Heart left ventricle (tissue), 16 donors: Measurements from ENCODE around the gene CUL5. TPM values are rescaled to one million over a fixed set of nuclear protein-coding genes. Genes with fewer than 3 reads are reported as not detected.

Source experiments
- ATAC-seq, 4 donors: fragments of 200-7000 bp; cut with Tn5 transposase; one replicate each; pipeline ENCODE4 v1.9.1; 2020 to 2022; ENCODE audit warnings: moderate library complexity in 4 of 4, mild to moderate bottlenecking in 3 of 4, moderate number of reproducible peaks in 1 of 4
- DNase-seq, 5 donors: peaks; one replicate each; pipeline ENCODE4 v3.0.0-alpha.2; 2020
- H3K27ac ChIP-seq, 12 donors: fragments of 200-600 bp; sonication (generic) in 4 of 12; one replicate each; pipeline versions ENCODE4 v1.5.0 to v1.8.0; 2016 to 2022; ENCODE audit warnings: mild to moderate bottlenecking in 2 of 12
- H3K27me3 ChIP-seq, 9 donors: fragments of 200-600 bp; sonication (generic) in 2 of 9; one replicate each; pipeline versions ENCODE4 v1.5.1 to v1.8.0; 2016 to 2022; ENCODE audit warnings: mild to moderate bottlenecking in 3 of 9
- H3K36me3 ChIP-seq, 9 donors: fragments of 200-600 bp; sonication (generic) in 2 of 9; one replicate each; pipeline versions ENCODE4 v1.5.0 to v1.8.0; 2018 to 2022; ENCODE audit warnings: mild to moderate bottlenecking in 2 of 9
- H3K4me1 ChIP-seq, 12 donors: fragments of 200-600 bp; sonication (generic) in 4 of 12; one replicate each; pipeline versions ENCODE4 v1.5.0 to v1.8.0; 2016 to 2022; ENCODE audit warnings: mild to moderate bottlenecking in 3 of 12
- H3K4me3 ChIP-seq, 12 donors: fragments of 200-600 bp; sonication (generic) in 4 of 12; one replicate each; pipeline versions ENCODE4 v1.5.0 to v1.8.0; 2017 to 2022; ENCODE audit warnings: mild to moderate bottlenecking in 9 of 12, moderate library complexity in 4 of 12
- H3K9me3 ChIP-seq, 12 donors: fragments of 200-600 bp; sonication (generic) in 4 of 12; one replicate each; pipeline versions ENCODE4 v1.5.0 to v1.8.0; 2016 to 2022; ENCODE audit warnings: mild to moderate bottlenecking in 1 of 12
- POLR2A ChIP-seq, 2 donors: fragments of 450-650 bp; IDR thresholded peaks; one replicate each; pipeline ENCODE4 v1.6.1; 2017; ENCODE audit warnings: antibody characterized with exemption in 2 of 2, mild to moderate bottlenecking in 2 of 2, moderate library complexity in 2 of 2
- WGBS, 4 donors: extraction: QIAGEN DNeasy Blood & Tissue Kit in 2 of 4; methylation state at CpG; one replicate each; pipeline versions ENCODE4 v1.1.5 to v1.1.7; 2013 to 2018; 5-methylcytosine and 5-hydroxymethylcytosine counted together
- intact Hi-C, 10 donors: fragments of 100-400 bp; cut with DNase I; formaldehyde crosslinking; loops; one replicate each; pipeline versions ENCODE4 v1.11.1 to v1.14.2; 2022
- polyA plus RNA-seq, 2 donors: library from polyadenylated mRNA; stranded (reverse); fragments of 200-250 nt; gene quantifications; one replicate each; pipeline ENCODE4 v1.2.3, GENCODE V29; 2013
- total RNA-seq, 9 donors: library from RNA; depleted of rRNA in 2 of 9; stranded (reverse); fragments of >200 nt in 2 of 9; fragmentation: NEBNext Ultra II Directional in 3 of 9; extraction: Animal tissue kit (Norgen Biotek cat#: 25700) in 3 of 9; gene quantifications; one replicate each; pipeline versions ENCODE4 v1.1.0 to v1.2.4, GENCODE V29; 2016 to 2023
- TF ChIP-seq, protein P1 (sequence below), 12 donors: fragments of 200-600 bp; sonication (generic) in 4 of 12; IDR thresholded peaks; one replicate each; pipeline versions ENCODE4 v1.5.0 to v1.8.0; 2018 to 2022; ENCODE audit warnings: antibody characterized with exemption in 12 of 12, mild to moderate bottlenecking in 5 of 12
- donor health status: ischemic (EF 13 %, LVEDD 7.1; RV severe dilation, severe dysfunction).
- donor health status: healthy with polysubstance abuse.
- donor health status: DM: no; HTN: yes; CAD: no.
- donor health status: DM: no; HTN: no; CAD: no.
- donor health status: ischemic (EF 25% LVEDD 6.9; RV normal size, moderate dysfunction).
- donor health status: ischemic (EF 25% LVEDD 5.7; RV mildly dilated, moderate dysfunction).
- donor health status: healthy.
- donor health status: DM: yes; HTN: yes; CAD: no.
- donor health status: ischemic (EF 35%, LVEDD 5.7; RV mildly dilated, moderate dysfunction).
- donor health status: nonischemic (EF 11% LVEDD 7.7; RV severe dilation, severe dysfunction).
- donor health status: DM: yes; HTN: yes; CAD: no.
- donor health status: PGD.
- donor health status: ischemic (EF 29% LVEDD 5.4; RV normal size, mild dysfunction).
- donor health status: nonischemic (EF 23%, LVEDD 6.1; RV moderate dilation, normal function).

CUL5 gene
- total and polyA plus RNA-seq, 11 donors: 6.0 to 46.0 (median 35.2) TPM

DNA sequence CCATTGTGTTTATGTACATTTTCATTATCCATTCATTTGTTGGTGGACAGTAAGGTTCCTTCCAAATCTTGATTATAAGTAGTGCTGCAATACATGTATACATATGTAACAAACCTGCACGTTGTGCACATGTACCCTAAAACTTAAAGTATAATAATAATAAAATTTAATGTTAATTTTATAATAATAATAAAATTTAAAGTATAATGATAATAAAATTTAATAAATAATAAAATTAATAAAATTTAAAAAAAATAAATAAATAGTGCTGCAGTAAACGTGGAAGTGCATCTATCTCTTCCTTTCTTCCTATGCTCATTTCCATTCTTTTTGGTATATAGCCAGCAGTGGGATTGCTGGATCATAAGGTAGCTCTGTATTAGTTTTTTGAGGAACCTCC lies 54.7 kb downstream of the CUL5 start:
- no peak for DNase-seq
- intact Hi-C loops: no loop called here

GRCh38 chr11:108069947-108070346 lies 61.2 kb downstream of the CUL5 start:
- peaks cover 0 to 17% (median 2%) of the 10 kb centered on the region in 12 donors for H3K4me1 ChIP-seq
- H3K27me3 ChIP-seq: no peaks in the 10 kb centered on the region
- peak in 1 of 4 donors; percentile 36 for ATAC-seq
- no peaks in the 10 kb centered on the region for H3K9me3 ChIP-seq
- intact Hi-C loops: loop anchor here in 1 of 10 donors (10.0 kb wide), 1 partner anchor 65 kb away; no protein-coding TSS in a partner anchor
- H3K4me3 ChIP-seq: no peak overlapping the region
- peak overlapping the region in 3 of 12 donors; percentile 17 to 56 (median 45) for H3K27ac ChIP-seq
- TF ChIP-seq, protein P1, sequence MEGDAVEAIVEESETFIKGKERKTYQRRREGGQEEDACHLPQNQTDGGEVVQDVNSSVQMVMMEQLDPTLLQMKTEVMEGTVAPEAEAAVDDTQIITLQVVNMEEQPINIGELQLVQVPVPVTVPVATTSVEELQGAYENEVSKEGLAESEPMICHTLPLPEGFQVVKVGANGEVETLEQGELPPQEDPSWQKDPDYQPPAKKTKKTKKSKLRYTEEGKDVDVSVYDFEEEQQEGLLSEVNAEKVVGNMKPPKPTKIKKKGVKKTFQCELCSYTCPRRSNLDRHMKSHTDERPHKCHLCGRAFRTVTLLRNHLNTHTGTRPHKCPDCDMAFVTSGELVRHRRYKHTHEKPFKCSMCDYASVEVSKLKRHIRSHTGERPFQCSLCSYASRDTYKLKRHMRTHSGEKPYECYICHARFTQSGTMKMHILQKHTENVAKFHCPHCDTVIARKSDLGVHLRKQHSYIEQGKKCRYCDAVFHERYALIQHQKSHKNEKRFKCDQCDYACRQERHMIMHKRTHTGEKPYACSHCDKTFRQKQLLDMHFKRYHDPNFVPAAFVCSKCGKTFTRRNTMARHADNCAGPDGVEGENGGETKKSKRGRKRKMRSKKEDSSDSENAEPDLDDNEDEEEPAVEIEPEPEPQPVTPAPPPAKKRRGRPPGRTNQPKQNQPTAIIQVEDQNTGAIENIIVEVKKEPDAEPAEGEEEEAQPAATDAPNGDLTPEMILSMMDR (IDR thresholded peaks at IDR 0.05): no peak
- TF ChIP-seq POLR2A (IDR thresholded peaks at IDR 0.05): no peak
- peaks cover 0 to 87% (median 45%) of the 10 kb centered on the region in 9 donors for H3K36me3 ChIP-seq
- no peak for DNase-seq

More for the DNA sequence above, 54.7 kb downstream of the CUL5 start:
- TF ChIP-seq POLR2A (IDR thresholded peaks at IDR 0.05): no peak
- TF ChIP-seq, protein P1 (IDR thresholded peaks at IDR 0.05): no peak
- no peaks in the 10 kb centered on the region for H3K27me3 ChIP-seq
- no peaks in the 10 kb centered on the region for H3K9me3 ChIP-seq
- H3K4me1 ChIP-seq: no peaks in the 10 kb centered on the region
- ATAC-seq: no peak
- peaks cover 0 to 87% (median 64%) of the 10 kb centered on the region in 9 donors for H3K36me3 ChIP-seq
- H3K4me3 ChIP-seq: no peak overlapping the region
- 96 to 98% (median 98%) methylated on average over 2 of the region's 2 CpGs for WGBS, 4 donors
- H3K27ac ChIP-seq: no peak overlapping the region

DNA sequence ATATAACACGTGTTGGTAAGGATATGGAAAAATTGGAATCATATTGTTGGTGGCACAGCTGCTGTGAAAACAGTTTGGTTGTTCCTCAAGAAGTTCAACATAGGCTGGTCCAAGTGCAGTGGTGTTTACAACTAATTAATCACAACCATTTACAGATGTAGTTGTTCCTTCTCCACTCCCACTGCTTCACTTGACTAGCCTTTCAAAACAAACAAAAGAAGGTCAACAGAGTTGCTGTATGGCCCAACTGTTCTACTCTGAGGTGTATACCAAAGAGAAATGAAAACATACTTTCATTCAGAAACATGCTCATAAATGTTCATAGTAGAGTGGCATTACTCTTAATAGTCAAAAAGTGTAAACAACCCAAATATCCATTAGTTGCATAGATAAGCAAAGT lies 76.1 kb downstream of the CUL5 start:
- Histone ChIP-seq H3K4me1 (no peaks in the 10 kb centered on the region), H3K27me3 (no peaks in the 10 kb centered on the region), H3K4me3 (no peak overlapping the region), H3K9me3 (no peaks in the 10 kb centered on the region), H3K27ac (no peak overlapping the region), H3K36me3 (peaks cover 0 to 81% (median 57%) of the 10 kb centered on the region in 9 donors)
- TF ChIP-seq POLR2A (IDR thresholded peaks at IDR 0.05): no peak
- no peak for ATAC-seq
- DNase-seq: no peak
- intact Hi-C loops: no loop called here
- 74 to 90% (median 87%) methylated on average over 1 of the region's 1 CpG for WGBS, 4 donors

GRCh38 chr11:108085672-108086071 lies 77.0 kb downstream of the CUL5 start:
- TF ChIP-seq, protein P1 (IDR thresholded peaks at IDR 0.05): no peak
- no peak for TF ChIP-seq POLR2A (IDR thresholded peaks at IDR 0.05)
- H3K27me3 ChIP-seq: no peaks in the 10 kb centered on the region
- H3K4me3 ChIP-seq: no peak overlapping the region
- 97 to 99% (median 98%) methylated on average over 2 of the region's 2 CpGs for WGBS, 4 donors
- no peak overlapping the region for H3K27ac ChIP-seq
- intact Hi-C loops: no loop called here
- no peaks in the 10 kb centered on the region for H3K9me3 ChIP-seq
- ATAC-seq: no peak
- peaks cover 0 to 81% (median 59%) of the 10 kb centered on the region in 9 donors for H3K36me3 ChIP-seq
- no peak for DNase-seq
- H3K4me1 ChIP-seq: no peaks in the 10 kb centered on the region

DNA sequence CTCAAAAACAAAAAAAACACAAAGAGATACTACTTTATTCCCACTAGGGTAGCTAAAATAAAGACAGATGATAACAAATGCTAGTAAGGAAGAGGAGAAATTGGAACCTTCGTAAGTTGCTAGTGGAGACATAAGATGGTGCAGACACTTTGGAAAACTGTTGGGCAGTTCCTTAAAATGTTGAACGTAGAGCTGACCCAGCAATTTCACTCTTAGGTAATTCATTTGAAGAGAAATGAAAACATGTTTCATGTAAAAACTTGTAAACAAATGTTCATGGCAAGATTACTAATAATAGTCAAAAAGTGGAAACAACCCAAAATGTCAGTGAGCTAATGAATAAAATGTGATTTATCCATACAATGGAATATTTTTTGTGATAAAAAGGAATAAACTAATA lies 83.4 kb downstream of the CUL5 start:
- no peak for DNase-seq
- 47 to 48% (median 48%) methylated on average over 2 of the region's 2 CpGs for WGBS, 4 donors
- ATAC-seq: no peak
- intact Hi-C loops: loop anchor here in 1 of 10 donors (10.0 kb wide), 1 partner anchor 63 kb away; no protein-coding TSS in a partner anchor
- Histone ChIP-seq H3K9me3 (no peaks in the 10 kb centered on the region), H3K4me3 (no peak overlapping the region), H3K27ac (no peak overlapping the region), H3K4me1 (no peaks in the 10 kb centered on the region), H3K27me3 (no peaks in the 10 kb centered on the region), H3K36me3 (peaks cover 0 to 89% (median 55%) of the 10 kb centered on the region in 9 donors)
- TF ChIP-seq, protein P1 (IDR thresholded peaks at IDR 0.05): no peak
- TF ChIP-seq POLR2A (IDR thresholded peaks at IDR 0.05): no peak
